ENCODE measurements around the gene CTCF.

CTCF gene

DNA sequence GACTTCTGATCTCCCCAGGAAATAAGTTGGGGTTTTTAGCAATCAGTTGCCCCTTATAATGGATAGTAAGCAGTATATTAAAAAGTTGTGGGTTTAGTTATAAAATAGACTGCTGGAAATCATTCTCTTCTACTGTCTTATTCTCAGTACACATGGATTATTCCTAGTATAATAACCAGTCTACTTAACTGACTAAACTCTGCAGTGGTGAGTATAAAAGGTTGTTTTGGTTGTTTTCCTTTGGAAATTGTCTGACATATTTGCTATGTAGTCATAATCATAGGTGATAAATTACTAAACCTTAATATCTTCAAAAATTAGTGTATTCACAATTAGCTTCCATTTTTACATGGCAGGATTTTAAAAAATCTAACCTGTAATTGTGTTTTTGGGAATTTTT, 31.4 kb downstream of the CTCF start:
- CTCF ChIA-PET, result interaction anchor here (2.9 kb wide), 1 partner anchor 72 kb away, joined by 13 read pairs; no protein-coding TSS in a partner anchor
- DNase-seq (ENCODE audit: extremely low spot score), result no peak
- POLR2A ChIA-PET, result no interaction called here
- TF ChIP-seq, protein P1, sequence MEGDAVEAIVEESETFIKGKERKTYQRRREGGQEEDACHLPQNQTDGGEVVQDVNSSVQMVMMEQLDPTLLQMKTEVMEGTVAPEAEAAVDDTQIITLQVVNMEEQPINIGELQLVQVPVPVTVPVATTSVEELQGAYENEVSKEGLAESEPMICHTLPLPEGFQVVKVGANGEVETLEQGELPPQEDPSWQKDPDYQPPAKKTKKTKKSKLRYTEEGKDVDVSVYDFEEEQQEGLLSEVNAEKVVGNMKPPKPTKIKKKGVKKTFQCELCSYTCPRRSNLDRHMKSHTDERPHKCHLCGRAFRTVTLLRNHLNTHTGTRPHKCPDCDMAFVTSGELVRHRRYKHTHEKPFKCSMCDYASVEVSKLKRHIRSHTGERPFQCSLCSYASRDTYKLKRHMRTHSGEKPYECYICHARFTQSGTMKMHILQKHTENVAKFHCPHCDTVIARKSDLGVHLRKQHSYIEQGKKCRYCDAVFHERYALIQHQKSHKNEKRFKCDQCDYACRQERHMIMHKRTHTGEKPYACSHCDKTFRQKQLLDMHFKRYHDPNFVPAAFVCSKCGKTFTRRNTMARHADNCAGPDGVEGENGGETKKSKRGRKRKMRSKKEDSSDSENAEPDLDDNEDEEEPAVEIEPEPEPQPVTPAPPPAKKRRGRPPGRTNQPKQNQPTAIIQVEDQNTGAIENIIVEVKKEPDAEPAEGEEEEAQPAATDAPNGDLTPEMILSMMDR (IDR thresholded peaks at IDR 0.05; ENCODE audit: control extremely low read depth, extremely low read depth, low read depth, missing control alignments), result no peak

DNA sequence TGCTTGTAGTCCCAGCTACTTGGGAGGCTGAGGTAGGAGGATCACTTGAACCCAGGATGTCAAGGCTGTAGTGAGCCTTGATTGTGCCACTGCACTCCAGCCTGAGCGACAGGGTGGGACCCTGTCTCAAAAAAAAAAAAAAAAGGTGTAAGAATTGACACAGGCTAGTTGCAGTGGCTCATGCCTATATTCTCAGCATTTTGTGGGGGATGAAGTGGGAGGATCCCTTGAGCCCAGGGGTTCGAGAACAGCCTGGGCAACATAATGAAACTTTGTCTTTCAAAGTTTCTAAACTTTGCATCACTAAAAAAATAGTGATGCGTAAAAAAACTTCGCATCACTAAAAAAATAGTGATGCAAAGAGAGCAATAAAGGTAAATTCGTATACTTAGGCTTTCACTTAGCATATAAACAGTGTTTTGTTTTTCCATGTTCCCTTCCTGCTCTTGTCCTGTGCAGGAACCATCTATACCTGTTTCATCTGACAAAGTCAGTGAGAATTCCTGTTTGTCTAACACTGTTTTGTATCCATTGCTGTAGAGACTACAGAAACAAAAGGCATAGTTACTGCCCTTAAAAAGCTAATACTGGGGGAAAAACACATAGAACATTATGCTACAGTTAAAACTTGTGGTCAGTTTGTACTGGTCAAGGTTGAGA, 32.1 kb downstream of the CTCF start:
- ChIA-PET CTCF (interaction anchor here (0.8 to 2.9 kb wide), 7 partner anchors 8 to 73 kb away, joined by 3 to 13 read pairs (median 5); no protein-coding TSS in a partner anchor), POLR2A (interaction anchor here (0.9 kb wide), 1 partner anchor 25 kb away, joined by 4 read pairs; no protein-coding TSS in a partner anchor)
- TF ChIP-seq, protein P1 (IDR thresholded peaks at IDR 0.05; ENCODE audit: control extremely low read depth, extremely low read depth, low read depth, missing control alignments), result no peak
- DNase-seq (ENCODE audit: extremely low spot score), result no peak

DNA sequence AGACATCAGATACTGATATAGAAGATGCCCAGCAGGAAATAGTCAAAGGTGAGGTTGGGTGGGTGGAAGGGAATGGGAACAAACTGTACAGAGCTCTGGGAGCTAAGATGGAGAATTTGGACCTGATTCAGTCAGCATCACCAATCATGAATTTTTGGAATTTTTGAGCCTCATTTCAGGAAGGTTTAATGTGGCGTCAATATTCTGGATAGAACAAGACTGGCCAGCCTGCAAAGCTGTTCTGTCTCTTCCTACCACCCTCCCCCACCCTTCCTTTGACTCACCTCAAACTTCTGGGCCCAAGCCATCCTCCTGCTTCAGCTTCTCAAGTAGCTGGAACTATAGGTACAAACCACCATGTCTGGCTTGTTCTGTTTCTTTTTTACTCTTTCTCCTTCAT, 32.6 kb downstream of the CTCF start:
- TF ChIP-seq, protein P1 (IDR thresholded peaks at IDR 0.05; ENCODE audit: control extremely low read depth, extremely low read depth, low read depth, missing control alignments), result no peak
- ChIA-PET CTCF (interaction anchor here (0.8 to 2.9 kb wide), 7 partner anchors 8 to 74 kb away, joined by 3 to 13 read pairs (median 5); no protein-coding TSS in a partner anchor), POLR2A (interaction anchor here (0.9 kb wide), 1 partner anchor 26 kb away, joined by 4 read pairs; no protein-coding TSS in a partner anchor)
- DNase-seq (ENCODE audit: extremely low spot score), result no peak

DNA sequence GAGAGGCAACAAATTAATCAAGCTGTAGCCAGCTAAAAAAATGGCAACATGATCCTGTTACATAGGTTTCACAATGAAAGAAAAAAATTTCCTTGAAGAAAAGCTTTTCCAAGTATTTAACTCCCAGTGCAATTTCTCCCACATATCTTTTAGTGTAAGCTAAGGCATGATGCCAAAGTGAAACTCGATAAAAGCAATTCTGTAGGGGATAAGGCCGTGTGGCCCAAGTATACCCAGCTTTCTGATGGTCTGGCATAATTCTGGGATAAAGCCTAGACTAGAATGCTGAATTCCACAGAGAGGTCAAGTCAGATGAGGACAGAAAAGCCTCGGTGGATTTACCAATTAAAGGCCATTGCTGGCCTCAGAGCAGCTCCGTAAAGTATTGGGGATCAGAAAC, 36.2 kb downstream of the CTCF start:
- ChIA-PET POLR2A (no interaction called here), CTCF (interaction anchor here (0.8 to 1.4 kb wide), 6 partner anchors 14 to 118 kb away, joined by 3 to 4 read pairs (median 3); partner anchors contain the start of gene ATP6V0D1)
- no peak for DNase-seq (ENCODE audit: extremely low spot score)
- TF ChIP-seq, protein P1 (IDR thresholded peaks at IDR 0.05; ENCODE audit: control extremely low read depth, extremely low read depth, low read depth, missing control alignments), result no peak

DNA sequence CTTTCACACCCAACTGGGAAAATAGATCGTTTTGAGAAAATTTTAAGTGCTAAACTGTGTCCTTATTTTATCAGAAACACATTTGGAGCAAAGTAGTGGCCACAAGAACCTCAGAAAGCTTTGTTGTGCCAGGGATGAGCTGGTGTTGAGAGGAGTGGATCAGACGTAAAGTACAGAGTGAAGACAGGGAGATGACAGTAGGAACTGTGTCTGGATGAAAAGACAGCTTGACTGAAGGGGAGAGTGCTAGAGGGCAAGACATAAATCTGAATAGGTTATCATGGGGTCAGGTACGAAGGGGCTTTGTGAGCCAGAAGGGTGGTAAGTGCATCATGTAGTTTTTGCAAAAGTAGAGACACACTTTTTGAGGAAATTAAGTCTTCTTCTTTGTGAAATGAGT, 43.3 kb downstream of the CTCF start:
- ChIA-PET POLR2A (no interaction called here), CTCF (interaction anchor here (1.0 to 1.5 kb wide), 3 partner anchors 16 to 84 kb away, joined by 3 read pairs; no protein-coding TSS in a partner anchor)
- TF ChIP-seq, protein P1 (IDR thresholded peaks at IDR 0.05; ENCODE audit: control extremely low read depth, extremely low read depth, low read depth, missing control alignments), result no peak
- no peak for DNase-seq (ENCODE audit: extremely low spot score)

DNA sequence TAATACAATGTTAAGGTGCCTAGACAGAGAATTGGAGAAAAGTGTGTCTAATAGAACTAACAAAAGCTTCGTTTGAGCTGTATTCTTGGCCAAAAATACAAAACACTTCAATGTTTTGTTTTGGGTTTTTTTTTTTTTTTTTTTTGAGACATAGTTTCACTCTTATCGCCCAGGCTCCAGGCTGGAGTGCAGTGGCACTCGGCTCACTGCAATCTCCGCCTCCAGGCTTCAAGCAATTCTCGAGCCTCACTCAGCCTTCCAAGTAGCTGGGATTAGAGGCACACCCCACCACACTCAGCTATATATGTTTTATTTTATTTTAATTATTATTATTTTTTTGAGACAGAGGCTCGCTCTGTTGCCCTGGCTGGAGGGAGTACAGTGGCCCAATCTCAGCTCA, 44.3 kb downstream of the CTCF start:
- TF ChIP-seq, protein P1 (IDR thresholded peaks at IDR 0.05; ENCODE audit: control extremely low read depth, extremely low read depth, low read depth, missing control alignments), result no peak
- no peak for DNase-seq (ENCODE audit: extremely low spot score)
- POLR2A ChIA-PET, result no interaction called here
- CTCF ChIA-PET, result interaction anchor here (0.7 to 1.5 kb wide), 3 partner anchors 38 to 60 kb away, joined by 3 to 5 read pairs (median 5); partner anchors contain the start of genes CARMIL2 and CTCF
